Erythroblast (primary cell): ENCODE measurements around the gene PARVA.

Source experiments
- DNase-seq, 2 experiments: peaks; one replicate each; lab custom pipeline; 2025; lab: John Stamatoyannopoulos, UW
- GATA1 ChIP-seq: IDR thresholded peaks from 2 replicates; pipeline ENCODE4 v1.6.1; 2011; ENCODE audit warnings: low read depth, mild to moderate bottlenecking, control low read depth, low read length, moderate library complexity
- POLR2A ChIP-seq: IDR thresholded peaks from 2 replicates; pipeline ENCODE4 v1.6.1; 2011; ENCODE audit warnings: mild to moderate bottlenecking, low read length

The PARVA gene

DNA sequence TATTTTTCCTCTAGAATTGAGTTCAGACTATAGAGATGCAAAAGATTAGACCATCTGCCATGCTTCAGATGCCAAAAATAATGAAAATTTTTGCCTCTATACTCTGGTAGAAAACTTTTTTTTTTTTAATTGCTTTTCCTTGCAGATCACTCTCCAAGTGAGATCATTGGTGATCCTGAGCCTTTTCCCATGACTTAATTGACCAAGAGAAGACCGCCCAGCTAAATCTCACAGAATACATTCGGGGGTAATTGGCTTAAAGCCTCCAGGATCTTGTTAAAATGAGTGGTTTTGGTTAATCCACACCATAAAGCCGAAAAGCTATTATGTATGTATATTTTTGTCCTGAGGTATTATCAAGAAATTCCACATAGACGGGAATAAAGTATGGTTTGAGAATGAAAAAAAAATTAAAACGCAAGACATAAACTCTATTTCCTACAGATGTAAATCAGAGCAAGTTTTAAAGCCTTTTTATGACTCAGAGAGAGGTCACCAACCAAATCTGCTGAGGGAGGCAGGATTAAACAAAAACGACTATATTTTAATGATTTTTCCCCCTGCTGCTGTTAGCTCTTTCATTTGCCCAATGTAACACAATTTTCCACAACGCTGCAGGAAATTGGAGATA, 64.0 kb downstream of the PARVA start:
- DNase-seq = no peak
- TF ChIP-seq GATA1 (no peak), POLR2A (no peak)

GRCh38 chr11:12444601-12445000, 67.2 kb downstream of the PARVA start:
- DNase-seq = no peak
- no peak for TF ChIP-seq POLR2A
- no peak for TF ChIP-seq GATA1

DNA sequence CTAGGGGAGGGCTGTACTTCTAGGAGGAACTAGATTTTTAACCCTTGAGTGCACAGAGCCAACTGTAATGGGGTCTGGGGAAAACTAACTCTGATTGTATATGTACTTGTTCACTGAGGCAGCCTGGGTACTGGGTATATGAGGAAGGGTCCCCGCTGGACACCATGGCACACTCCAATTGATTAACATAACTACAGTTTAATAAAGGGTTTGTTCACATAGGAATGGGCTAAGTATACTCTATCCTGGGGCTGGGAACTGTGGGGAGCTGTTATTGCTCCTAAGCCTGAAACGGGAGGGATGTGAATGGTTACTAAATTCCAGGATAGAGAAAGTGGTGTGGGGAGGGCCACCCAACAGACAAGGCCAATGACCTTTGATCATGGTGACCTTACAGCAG, 67.6 kb downstream of the PARVA start:
- DNase-seq = no peak
- no peak for TF ChIP-seq GATA1
- TF ChIP-seq POLR2A = no peak

DNA sequence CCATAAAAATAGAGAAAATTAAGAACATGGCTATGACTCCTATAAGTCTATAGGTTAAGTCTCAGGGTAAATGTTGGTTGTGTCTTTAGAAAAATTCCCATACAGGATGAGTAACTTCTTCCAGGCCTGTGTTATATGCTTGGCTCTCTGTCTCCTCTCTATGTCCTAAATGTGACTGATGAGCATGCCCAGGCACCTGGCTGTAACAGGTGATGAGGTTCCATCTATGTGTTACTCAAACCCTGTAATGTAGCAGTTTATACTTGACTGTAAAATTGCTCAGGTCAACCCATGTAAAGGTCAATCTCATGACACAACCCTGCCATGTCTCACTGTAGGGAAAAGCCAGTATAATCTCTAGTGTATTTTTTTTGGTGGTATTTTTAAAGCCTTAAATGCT, 69.5 kb downstream of the PARVA start:
- TF ChIP-seq GATA1 (no peak), POLR2A (no peak)
- DNase-seq = no peak

- no peak for TF ChIP-seq GATA1
- no peak for TF ChIP-seq POLR2A
- DNase-seq = no peak
Measured at GRCh38 chr11:12448131-12448939, 71.0 kb downstream of the PARVA start.

DNA sequence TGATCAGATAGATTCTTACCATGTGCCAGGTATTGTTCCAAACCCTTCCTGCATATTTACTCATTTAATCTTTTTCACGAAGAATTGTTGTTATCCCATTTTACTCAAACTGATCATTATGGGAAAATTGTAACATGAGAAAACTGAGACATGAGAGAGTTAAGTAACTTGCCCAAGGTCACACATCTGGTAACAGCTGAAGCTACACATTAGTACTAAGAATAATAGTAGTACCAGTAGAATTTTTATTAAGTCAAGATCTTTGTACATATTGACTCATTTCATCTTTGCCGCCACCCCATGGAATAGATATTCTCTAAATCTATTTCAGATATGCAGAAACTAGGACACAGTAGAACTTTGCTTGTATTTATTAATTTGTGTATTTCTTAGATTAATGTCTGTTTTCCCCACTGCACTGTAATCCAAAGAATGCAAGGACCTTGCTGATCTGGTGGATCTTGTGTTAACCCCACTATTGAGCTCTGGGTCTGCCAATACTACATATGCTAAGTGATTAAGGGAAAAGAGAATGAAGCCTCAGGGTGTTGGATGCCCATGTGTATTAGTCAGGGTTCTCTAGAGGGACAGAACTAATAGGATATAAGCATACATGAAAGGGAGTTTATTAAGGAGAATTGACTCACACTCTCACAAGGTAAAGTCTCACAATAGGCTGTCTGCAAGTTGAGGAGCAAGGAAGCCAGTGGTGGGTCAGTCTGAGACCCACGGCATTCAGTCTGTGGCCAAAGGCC, 72.8 kb downstream of the PARVA start:
- DNase-seq = no peak
- TF ChIP-seq POLR2A (no peak), GATA1 (no peak)

DNA sequence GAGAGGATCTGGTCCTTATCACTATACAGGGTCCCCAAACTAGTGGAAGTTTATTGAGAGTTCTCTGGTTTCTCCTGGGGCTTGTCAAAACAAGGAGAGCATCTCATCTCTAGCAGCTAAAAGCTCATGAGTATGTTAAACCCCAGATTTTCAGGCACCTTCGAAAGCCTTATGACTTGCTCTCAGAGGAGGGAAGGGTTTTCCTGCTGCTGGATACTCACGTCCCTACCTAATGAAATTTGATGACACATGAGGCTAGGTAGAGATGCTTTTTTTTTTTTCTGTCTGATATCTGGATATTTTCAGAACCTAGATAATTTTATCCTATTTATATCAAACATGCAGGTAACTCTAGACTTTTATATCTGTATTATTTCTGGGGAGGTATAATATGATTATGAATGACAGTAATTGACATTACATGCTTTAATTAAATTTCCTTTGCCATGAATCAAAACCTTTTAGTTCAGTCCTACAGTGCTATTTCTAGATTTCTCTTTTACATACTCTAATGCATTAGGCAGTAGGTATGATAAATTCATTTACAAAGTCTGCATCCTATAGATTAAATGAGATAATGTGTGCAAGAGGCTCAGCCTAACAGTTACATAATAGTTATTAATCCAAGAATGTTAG, 73.9 kb downstream of the PARVA start:
- TF ChIP-seq POLR2A (no peak), GATA1 (no peak)
- no peak for DNase-seq

- TF ChIP-seq GATA1 (no peak), POLR2A (no peak)
- no peak for DNase-seq
Measured at GRCh38 chr11:12453243-12453642, 75.9 kb downstream of the PARVA start.

- no peak for TF ChIP-seq GATA1
- no peak for TF ChIP-seq POLR2A
- no peak for DNase-seq
Measured at GRCh38 chr11:12454782-12455181, 77.4 kb downstream of the PARVA start.

DNA sequence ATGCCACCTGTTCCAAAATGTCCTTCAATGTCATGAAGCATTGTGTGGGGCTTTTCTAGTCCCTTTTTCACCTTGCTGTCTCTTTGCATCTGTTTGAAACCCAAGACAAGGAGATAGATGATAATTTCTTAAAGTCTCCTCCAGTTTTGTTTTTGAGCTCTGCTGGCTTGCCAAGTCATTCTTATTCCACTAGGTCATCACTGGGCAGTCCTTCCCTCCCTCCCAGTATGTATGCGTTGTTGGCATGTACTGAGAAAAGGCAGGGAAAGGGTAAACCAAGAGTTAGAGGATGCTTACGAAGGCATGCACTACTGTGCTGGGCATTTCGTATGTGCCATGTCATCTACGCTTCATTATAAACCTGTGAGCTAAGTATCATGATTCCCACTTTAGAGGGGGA, 78.6 kb downstream of the PARVA start:
- no peak for TF ChIP-seq GATA1
- TF ChIP-seq POLR2A = no peak
- no peak for DNase-seq

- TF ChIP-seq GATA1 (no peak), POLR2A (no peak)
- DNase-seq = no peak
Measured at GRCh38 chr11:12456651-12457579, 79.5 kb downstream of the PARVA start.

- TF ChIP-seq GATA1 (no peak), POLR2A (no peak)
- no peak for DNase-seq
Measured at GRCh38 chr11:12458042-12458441, 80.7 kb downstream of the PARVA start.
